Measurements from ENCODE around the gene E2F2.

The E2F2 gene

DNA sequence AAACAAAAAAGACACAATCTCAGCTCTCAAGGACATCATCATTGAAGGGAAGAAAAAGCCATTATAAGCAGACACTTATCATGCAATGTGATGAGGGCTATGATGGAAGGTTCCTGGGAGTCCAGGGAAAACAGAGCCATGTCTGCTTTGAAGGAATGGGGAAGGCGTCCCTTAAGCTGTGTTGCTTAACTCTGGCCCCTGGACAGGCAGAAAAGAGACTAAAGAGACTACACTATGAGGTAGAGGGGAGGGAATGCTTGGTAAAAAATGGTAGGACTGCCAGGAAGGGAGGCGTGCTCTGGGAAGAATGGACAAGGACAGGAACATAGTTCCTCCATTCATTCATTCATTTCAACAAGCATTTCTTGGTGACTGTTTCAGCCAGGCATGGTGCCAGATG, 68.3 kb downstream of the E2F2 start:
- no peak for DNase-seq
- no peaks in the 10 kb centered on the region for H3K9me3 ChIP-seq (ENCODE audit: severe bottlenecking)

GRCh38 chr1:23461050-23461449, 70.0 kb downstream of the E2F2 start:
- no peak for TF ChIP-seq CTCF (IDR thresholded peaks at IDR 0.05; ENCODE audit: low read depth, low read length)
- no peaks in the 10 kb centered on the region for H3K9me3 ChIP-seq (ENCODE audit: severe bottlenecking)
- H3K36me3 ChIP-seq, result no peaks in the 10 kb centered on the region
- no peak overlapping the region for H3K4me3 ChIP-seq (ENCODE audit: low read depth, low read length)
- no peak overlapping the region for H3K27ac ChIP-seq
- no peaks in the 10 kb centered on the region for H3K27me3 ChIP-seq (ENCODE audit: insufficient read depth, low read depth, severe bottlenecking)
- DNase-seq, result no peak

More for the DNA sequence above, 68.3 kb downstream of the E2F2 start:
- Histone ChIP-seq H3K27me3 (ENCODE audit: insufficient read depth, low read depth, severe bottlenecking) (no peaks in the 10 kb centered on the region), H3K27ac (no peak overlapping the region), H3K4me3 (ENCODE audit: low read depth, low read length) (no peak overlapping the region), H3K36me3 (no peaks in the 10 kb centered on the region)
- TF ChIP-seq CTCF (IDR thresholded peaks at IDR 0.05; ENCODE audit: low read depth, low read length), result no peak

DNA sequence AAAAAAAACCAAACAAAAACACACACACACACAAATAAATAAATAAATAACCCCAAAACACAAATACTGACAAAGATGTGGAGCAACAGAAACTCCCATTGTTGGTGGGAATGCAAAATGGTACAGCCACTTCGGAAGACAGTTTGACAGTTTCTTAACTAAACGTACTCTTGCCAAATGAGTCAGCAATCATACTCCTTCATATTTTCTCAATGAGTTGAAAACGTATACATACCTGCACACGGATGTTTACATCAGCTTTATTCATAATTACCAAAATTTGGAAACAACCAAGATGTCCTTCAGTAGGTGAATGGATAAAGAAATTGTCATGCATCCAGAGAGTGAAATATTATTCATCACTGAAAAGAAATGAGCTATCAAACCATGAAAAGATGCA, 70.5 kb downstream of the E2F2 start:
- Histone ChIP-seq H3K4me3 (ENCODE audit: low read depth, low read length) (no peak overlapping the region), H3K27ac (no peak overlapping the region), H3K9me3 (ENCODE audit: severe bottlenecking) (no peaks in the 10 kb centered on the region), H3K36me3 (no peaks in the 10 kb centered on the region), H3K27me3 (ENCODE audit: insufficient read depth, low read depth, severe bottlenecking) (no peaks in the 10 kb centered on the region)
- TF ChIP-seq CTCF (IDR thresholded peaks at IDR 0.05; ENCODE audit: low read depth, low read length), result no peak
- no peak for DNase-seq

DNA sequence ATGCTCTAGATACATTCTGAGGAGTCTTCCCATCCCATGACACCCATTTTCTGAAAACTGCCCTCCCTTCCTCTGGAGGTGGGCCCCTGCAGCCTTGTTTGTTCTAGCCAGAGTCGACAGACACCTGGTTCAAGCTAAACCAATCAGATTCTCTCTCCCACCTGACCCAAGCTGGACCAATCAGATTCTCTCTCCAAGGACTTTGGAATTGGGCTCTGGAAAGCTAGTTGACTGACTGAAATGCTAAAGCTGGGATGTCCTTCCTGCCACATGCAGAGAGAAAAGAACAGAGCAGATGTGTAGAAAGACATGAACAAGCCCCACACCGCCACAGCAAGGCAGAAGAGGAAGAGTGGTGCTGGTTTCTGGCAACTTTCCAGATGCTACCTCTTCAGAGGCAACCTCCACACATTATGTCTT, 71.7 kb downstream of the E2F2 start:
- Histone ChIP-seq H3K36me3 (no peaks in the 10 kb centered on the region), H3K4me3 (ENCODE audit: low read depth, low read length) (no peak overlapping the region), H3K27me3 (ENCODE audit: insufficient read depth, low read depth, severe bottlenecking) (no peaks in the 10 kb centered on the region), H3K27ac (no peak overlapping the region), H3K9me3 (ENCODE audit: severe bottlenecking) (no peaks in the 10 kb centered on the region)
- no peak for TF ChIP-seq CTCF (IDR thresholded peaks at IDR 0.05; ENCODE audit: low read depth, low read length)
- no peak for DNase-seq
